ENCODE results near the gene ODAPH. TPM values are rescaled to one million over a fixed set of nuclear protein-coding genes. Genes with fewer than 3 reads are reported as not detected.

Gene ODAPH
- total RNA-seq, 6 experiments from 2014 or later = not detected

DNA sequence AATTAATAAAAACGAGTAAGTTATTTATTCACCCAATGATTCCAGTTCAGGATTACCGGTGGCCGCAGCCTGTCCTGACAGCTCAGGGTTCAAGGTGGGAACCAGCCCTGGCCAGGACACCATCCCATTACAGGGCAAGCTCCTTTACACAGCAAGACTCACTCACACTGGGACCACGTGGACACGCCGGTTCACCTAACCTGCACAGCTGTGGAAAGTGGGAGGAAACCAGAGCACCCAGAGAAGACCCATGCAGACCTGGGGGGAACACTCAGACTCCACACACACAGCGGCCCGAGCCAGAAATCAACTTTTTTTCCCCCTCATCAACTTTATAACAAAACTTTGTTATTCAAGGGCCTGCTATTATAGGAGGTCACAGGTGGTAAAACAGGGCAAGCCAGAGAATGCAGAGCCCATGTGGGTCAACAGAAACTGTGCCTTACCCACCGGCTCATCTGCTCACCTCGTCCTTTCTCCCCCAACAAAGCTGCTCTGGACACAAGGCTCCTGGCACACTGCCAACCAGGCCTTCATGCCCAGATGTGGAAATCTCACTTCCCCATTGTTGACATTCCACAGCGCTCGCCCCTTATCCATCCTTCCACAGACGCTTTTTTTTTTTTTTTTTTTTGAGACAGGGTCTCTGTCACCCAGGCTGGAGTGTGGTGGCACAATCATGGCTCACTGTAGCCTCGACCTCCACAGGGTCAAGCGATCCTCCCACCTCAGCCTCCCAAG is 8.0 kb upstream of the ODAPH start:
- H3K4me1 ChIP-seq = no peaks in the 10 kb centered on the region
- peak in 1 of 3 donors; percentile 43 for DNase-seq
- no peak overlapping the region for H3K27ac ChIP-seq
- no peaks in the 10 kb centered on the region for H3K9me3 ChIP-seq
- no peaks in the 10 kb centered on the region for H3K27me3 ChIP-seq
- no peak for TF ChIP-seq CTCF (IDR thresholded peaks at IDR 0.05)
- TF ChIP-seq POLR2A (IDR thresholded peaks at IDR 0.05) = no peak
- intact Hi-C loops (cut with DNase I) = no loop called here
- ATAC-seq = peak in 2 of 4 donors; percentile 35 to 40
- H3K4me3 ChIP-seq = no peak overlapping the region
- WGBS (ENCODE audit: insufficient coverage, low coverage, low lambda C conversion rate, missing lambda C conversion rate) = 67% methylated on average over 9 of the region's 15 CpGs
- no peaks in the 10 kb centered on the region for H3K36me3 ChIP-seq

- 100% methylated on average over 2 of the region's 2 CpGs for WGBS (ENCODE audit: insufficient coverage, low coverage, low lambda C conversion rate, missing lambda C conversion rate)
- Histone ChIP-seq H3K4me1 (no peaks in the 10 kb centered on the region), H3K27ac (no peak overlapping the region), H3K9me3 (no peaks in the 10 kb centered on the region), H3K36me3 (no peaks in the 10 kb centered on the region), H3K4me3 (no peak overlapping the region), H3K27me3 (no peaks in the 10 kb centered on the region)
- ATAC-seq (no peak), DNase-seq (no peak)
- intact Hi-C loops (cut with DNase I) = no loop called here
- no peak for TF ChIP-seq POLR2A (IDR thresholded peaks at IDR 0.05)
- TF ChIP-seq CTCF (IDR thresholded peaks at IDR 0.05) = no peak
Observed at GRCh38 chr4:75549019-75549418, 6.8 kb upstream of the ODAPH start.

DNA sequence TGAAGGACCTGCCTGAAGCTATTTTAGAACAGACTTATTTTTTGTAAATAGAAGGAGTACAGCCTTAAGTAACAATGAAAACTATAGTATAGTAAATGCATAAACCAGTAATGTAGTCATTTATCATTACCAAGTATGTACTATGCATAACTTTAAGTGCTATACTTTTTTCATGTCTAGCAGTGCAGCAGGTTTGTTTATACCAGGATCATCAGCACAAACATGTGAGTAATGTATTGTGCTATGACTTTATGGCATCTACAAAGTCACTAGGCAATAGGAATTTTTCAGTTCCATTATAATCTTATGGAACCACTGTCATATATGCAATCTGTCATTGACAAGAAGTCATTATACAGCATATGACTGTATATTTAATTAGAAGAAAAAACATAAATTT is 3.4 kb upstream of the ODAPH start:
- H3K4me1 ChIP-seq = no peaks in the 10 kb centered on the region
- H3K4me3 ChIP-seq = no peak overlapping the region
- no peak for ATAC-seq
- TF ChIP-seq POLR2A (IDR thresholded peaks at IDR 0.05) (no peak), CTCF (IDR thresholded peaks at IDR 0.05) (no peak)
- H3K27me3 ChIP-seq = no peaks in the 10 kb centered on the region
- intact Hi-C loops (cut with DNase I) = no loop called here
- H3K36me3 ChIP-seq = no peaks in the 10 kb centered on the region
- no peaks in the 10 kb centered on the region for H3K9me3 ChIP-seq
- no peak overlapping the region for H3K27ac ChIP-seq
- no peak for DNase-seq

DNA sequence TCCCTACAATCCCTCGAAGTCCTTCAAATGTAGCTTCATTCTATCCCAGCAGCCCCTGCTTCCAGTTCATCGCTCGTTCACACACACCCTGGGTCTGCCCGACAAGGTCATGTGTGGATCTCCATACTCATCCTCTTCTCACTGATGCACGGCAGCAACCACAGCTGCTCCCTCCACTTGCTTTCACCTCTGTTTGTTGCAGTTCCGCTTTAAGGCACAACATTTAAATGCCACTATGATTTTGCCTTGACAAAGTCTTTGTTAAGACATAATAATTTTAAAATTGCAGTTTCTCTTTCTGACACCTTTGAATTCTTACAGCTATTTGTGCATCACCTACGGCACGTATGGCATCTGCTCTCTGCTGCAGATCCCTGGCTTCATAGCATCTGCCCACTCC is 1.8 kb downstream of the ODAPH start:
- Histone ChIP-seq H3K4me3 (no peak overlapping the region), H3K4me1 (no peaks in the 10 kb centered on the region), H3K36me3 (no peaks in the 10 kb centered on the region), H3K27me3 (no peaks in the 10 kb centered on the region), H3K9me3 (no peaks in the 10 kb centered on the region), H3K27ac (no peak overlapping the region)
- DNase-seq (no peak), ATAC-seq (no peak)
- TF ChIP-seq POLR2A (IDR thresholded peaks at IDR 0.05) = no peak
- TF ChIP-seq CTCF (IDR thresholded peaks at IDR 0.05) = no peak
- 87% methylated on average over 6 of the region's 8 CpGs for WGBS (ENCODE audit: insufficient coverage, low coverage, low lambda C conversion rate, missing lambda C conversion rate)
- intact Hi-C loops (cut with DNase I) = no loop called here

- no peaks in the 10 kb centered on the region for H3K27me3 ChIP-seq
- no peaks in the 10 kb centered on the region for H3K36me3 ChIP-seq
- intact Hi-C loops (cut with DNase I) = no loop called here
- H3K4me3 ChIP-seq = no peak overlapping the region
- ATAC-seq (no peak), DNase-seq (no peak)
- H3K9me3 ChIP-seq = no peaks in the 10 kb centered on the region
- WGBS (ENCODE audit: insufficient coverage, low coverage, low lambda C conversion rate, missing lambda C conversion rate) = 60% methylated on average over 8 of the region's 8 CpGs
- TF ChIP-seq CTCF (IDR thresholded peaks at IDR 0.05) (no peak), POLR2A (IDR thresholded peaks at IDR 0.05) (no peak)
- H3K27ac ChIP-seq = no peak overlapping the region
- H3K4me1 ChIP-seq = no peaks in the 10 kb centered on the region
Observed at GRCh38 chr4:75561789-75562188, 5.9 kb downstream of the ODAPH start.

Measured in right lobe of liver (tissue), 6 donors.